Lung (tissue), 12 donors: ENCODE measurements around the gene MAP1LC3B. TPM values are rescaled to one million over a fixed set of nuclear protein-coding genes. Genes with fewer than 3 reads are reported as not detected.
A peak's percentile ranks its signal among the peaks of the same experiment; 100 is the strongest.

Source experiments
- ATAC-seq: fragments of 200-7000 bp; cut with Tn5 transposase; one replicate; pipeline ENCODE4 v1.9.1; 2020; ENCODE audit warnings: moderate number of reproducible peaks; ENCODE audit not compliant: insufficient read depth, low FRiP score
- DNase-seq, 3 donors: peaks; one replicate each; pipeline ENCODE4 v3.0.0-alpha.2; 2013 to 2017
- H3K27ac ChIP-seq, 2 donors: one replicate each; pipeline ENCODE4 v1.5.1; 2013; ENCODE audit warnings: mild to moderate bottlenecking in 2 of 2, moderate library complexity in 2 of 2, control low read depth in 1 of 2, inconsistent platforms in 1 of 2, low read depth in 1 of 2, low read length in 1 of 2
- H3K27me3 ChIP-seq, 3 donors: one replicate each; pipeline ENCODE4 v1.5.1; 2013; ENCODE audit warnings: low read length in 2 of 3; ENCODE audit not compliant: control insufficient read depth in 3 of 3, insufficient read depth in 3 of 3
- H3K36me3 ChIP-seq, 4 donors: one replicate each; pipeline ENCODE4 v1.5.1; 2013; ENCODE audit warnings: low read length in 4 of 4, mild to moderate bottlenecking in 1 of 4, moderate library complexity in 1 of 4; ENCODE audit not compliant: control insufficient read depth in 4 of 4, insufficient read depth in 4 of 4
- H3K4me1 ChIP-seq, 5 donors: one replicate each; pipeline ENCODE4 v1.5.1; 2013; ENCODE audit warnings: low read length in 5 of 5, mild to moderate bottlenecking in 2 of 5, moderate library complexity in 1 of 5; ENCODE audit not compliant: control insufficient read depth in 5 of 5, insufficient read depth in 5 of 5
- H3K4me3 ChIP-seq: one replicate; pipeline ENCODE4 v1.5.1; 2013; ENCODE audit warnings: mild to moderate bottlenecking, control low read depth, moderate library complexity
- H3K9ac ChIP-seq, 2 donors: one replicate each; pipeline ENCODE4 v1.5.1; 2013; ENCODE audit warnings: low read length in 2 of 2, control low read depth in 1 of 2; ENCODE audit not compliant: insufficient read depth in 1 of 2
- H3K9me3 ChIP-seq, 4 donors: one replicate each; pipeline ENCODE4 v1.5.1; 2013; ENCODE audit warnings: low read length in 3 of 4, mild to moderate bottlenecking in 1 of 4, moderate library complexity in 1 of 4; ENCODE audit not compliant: control insufficient read depth in 4 of 4, insufficient read depth in 3 of 4
- CTCF ChIP-seq: IDR thresholded peaks from 2 replicates; pipeline ENCODE4 v1.5.1; 2012; ENCODE audit warnings: mild to moderate bottlenecking; ENCODE audit errors: control extremely low read depth, extremely low read depth
- WGBS, 2 donors: extraction: QIAGEN DNeasy Blood & Tissue Kit; methylation state at CpG; one replicate each; pipeline ENCODE4 v1.1.7; 2013; 5-methylcytosine and 5-hydroxymethylcytosine counted together
- polyA plus RNA-seq, 2 donors: library from polyadenylated mRNA; stranded (reverse); fragments of 200-250 nt; gene quantifications; one replicate each; pipeline ENCODE4 v1.2.1, GENCODE V29; 2013
- total RNA-seq, 2 donors: library from RNA; depleted of rRNA in 1 of 2; stranded (reverse); fragments of >200 nt in 1 of 2; gene quantifications; one replicate each; pipeline ENCODE4 v1.2.1, GENCODE V29; 2014 to 2021
- donor health status: control.
- donor health status: control.
- donor health status: Bipolar disorder and iron deficiency.
- donor health status: healthy.
- donor health status: DM: yes; HTN: yes; CAD: no.

Gene MAP1LC3B
- total and polyA plus RNA-seq, 4 donors, result 43.3 to 62.2 (median 47.7) TPM

GRCh38 chr16:87345726-87346424, 46.3 kb upstream of the MAP1LC3B start:
- Histone ChIP-seq H3K27ac (peak overlapping the region in 1 of 2 donors; percentile 15), H3K36me3 (peaks cover 0 to 25% (median 13%) of the 10 kb centered on the region in 4 donors), H3K9me3 (no peaks in the 10 kb centered on the region), H3K4me3 (no peak overlapping the region), H3K27me3 (no peaks in the 10 kb centered on the region), H3K4me1 (peaks cover 0 to 9% (median 2%) of the 10 kb centered on the region in 5 donors), H3K9ac (no peak overlapping the region)
- ATAC-seq (no peak), DNase-seq (no peak)
- no peak for TF ChIP-seq CTCF
- WGBS, 2 donors, result 95 to 97% methylated on average over 27 to 28 of the region's 28 CpGs

- Histone ChIP-seq H3K27ac (no peak overlapping the region), H3K9me3 (no peaks in the 10 kb centered on the region), H3K4me3 (no peak overlapping the region), H3K27me3 (no peaks in the 10 kb centered on the region), H3K36me3 (peaks cover 0 to 23% (median 13%) of the 10 kb centered on the region in 4 donors), H3K9ac (no peak overlapping the region), H3K4me1 (peaks cover 0 to 9% (median 9%) of the 10 kb centered on the region in 5 donors)
- ATAC-seq, result no peak
- no peak for DNase-seq
- no peak for TF ChIP-seq CTCF
- 95 to 97% methylated on average over 21 of the region's 21 CpGs for WGBS, 2 donors
These were observed 45.5 kb upstream of the MAP1LC3B start for GRCh38 chr16:87346517-87347060.

GRCh38 chr16:87347932-87348615, 44.1 kb upstream of the MAP1LC3B start:
- DNase-seq, result no peak
- no peaks in the 10 kb centered on the region for H3K27me3 ChIP-seq
- no peak overlapping the region for H3K27ac ChIP-seq
- no peaks in the 10 kb centered on the region for H3K9me3 ChIP-seq
- peaks cover 0 to 9% (median 9%) of the 10 kb centered on the region in 5 donors for H3K4me1 ChIP-seq
- H3K36me3 ChIP-seq, result peaks cover 0 to 19% (median 7%) of the 10 kb centered on the region in 4 donors
- ATAC-seq, result no peak
- H3K4me3 ChIP-seq, result no peak overlapping the region
- no peak overlapping the region for H3K9ac ChIP-seq
- 95 to 96% methylated on average over 13 of the region's 13 CpGs for WGBS, 2 donors
- TF ChIP-seq CTCF, result no peak
